ENCODE results near the gene TERB2. TPM values are rescaled to one million over a fixed set of nuclear protein-coding genes. Genes with fewer than 3 reads are reported as not detected.

TERB2 gene
- total RNA-seq, 2 donors from 2014 or later: not detected

GRCh38 chr15:45027220-45027619 is 70.7 kb downstream of the TERB2 start:
- Histone ChIP-seq H3K9me3 (no peaks in the 10 kb centered on the region), H3K36me3 (no peaks in the 10 kb centered on the region), H3K27ac (no peak overlapping the region), H3K27me3 (replicated peaks; ENCODE audit: insufficient read depth) (no peaks in the 10 kb centered on the region), H3K4me3 (no peak overlapping the region), H3K4me1 (ENCODE audit: control insufficient read depth in 1 of 2, low read depth in 2 of 2) (peaks cover 5 to 15% of the 10 kb centered on the region in 2 donors)
- ATAC-seq (ENCODE audit: insufficient number of reproducible peaks, low FRiP score, low read depth) (no peak), DNase-seq (ENCODE audit: low spot score) (no peak)
- no peak for TF ChIP-seq CTCF (IDR thresholded peaks at IDR 0.05)

Other genes starting within 250 kb of the TERB2 start
- gene PATL2, start 245.4 kb upstream of the TERB2 start, total RNA-seq: 1 to 10 TPM; 1.1 to 1.3 TPM
- 1,000 to 10,000 TPM; 2,389 to 3,309 TPM for gene B2M, start 245.2 kb upstream of the TERB2 start, total RNA-seq
- gene TRIM69, start 220.2 kb upstream of the TERB2 start, total RNA-seq: 10 to 100 TPM; 10.4 to 65.0 TPM
- gene SORD, start 66.5 kb downstream of the TERB2 start, total RNA-seq: 10 to 100 TPM in 1 of 2 donors, 1 to 10 TPM in 1; 6.6 to 10.7 TPM
- gene DUOX2, start 157.5 kb downstream of the TERB2 start, total RNA-seq: under 1 TPM in 1 of 2 donors, not detected in 1; 0.42 TPM
- not detected for gene DUOXA2, start 157.6 kb downstream of the TERB2 start, total RNA-seq
- 1 to 10 TPM in 1 of 2 donors, not detected in 1; 6.8 TPM for gene DUOXA1, start 173.2 kb downstream of the TERB2 start, total RNA-seq
- under 1 TPM; 0.56 to 0.68 TPM for gene DUOX1, start 173.3 kb downstream of the TERB2 start, total RNA-seq
- gene SHF, start 231.3 kb downstream of the TERB2 start, total RNA-seq: 10 to 100 TPM; 15.1 to 18.7 TPM